ENCODE measurements around the gene MAGEC3.

The MAGEC3 gene

DNA sequence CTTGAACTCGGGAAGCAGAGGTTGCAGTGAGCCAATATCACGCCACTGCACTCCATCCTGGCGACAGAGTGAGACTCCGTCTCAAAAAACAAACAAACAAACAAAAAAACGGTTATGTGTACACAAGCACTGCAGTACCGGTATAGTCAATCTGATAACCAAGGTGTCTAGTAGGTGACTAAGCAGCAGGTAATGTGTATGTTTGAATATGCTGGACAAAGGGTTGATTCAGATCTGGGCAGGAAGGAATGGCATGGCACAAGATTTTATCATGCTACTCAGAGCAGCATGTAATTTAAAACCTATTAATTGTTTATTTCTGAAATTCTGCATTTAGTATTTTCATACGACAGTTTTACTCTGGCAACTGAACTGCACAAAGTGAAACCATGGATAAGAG lies 107.3 kb downstream of the MAGEC3 start:
- in situ Hi-C loops (cut with MboI; ENCODE audit: low sequenced_read_pairs), result no loop called here

DNA sequence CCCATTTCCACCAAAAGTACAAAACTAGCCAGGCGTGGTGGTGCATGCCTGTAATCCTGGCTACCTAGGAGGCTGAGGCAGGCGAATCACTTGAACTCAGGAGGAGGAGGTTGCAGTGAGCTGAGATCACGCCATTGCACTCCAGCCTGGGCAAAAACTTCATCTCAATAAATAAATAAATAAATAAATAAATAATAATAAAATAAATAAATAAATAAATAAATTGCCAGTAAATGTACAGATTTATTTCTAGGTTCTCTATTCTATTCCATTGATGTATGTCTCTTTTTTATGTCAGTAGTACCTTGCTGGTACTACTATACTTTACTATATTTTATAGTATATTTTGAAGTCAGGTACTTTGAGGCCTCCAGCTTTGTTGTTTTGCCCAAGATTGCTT lies 109.2 kb downstream of the MAGEC3 start:
- in situ Hi-C loops (cut with MboI; ENCODE audit: low sequenced_read_pairs), result no loop called here

Measured in HL-60/S4 treated with phorbol 12-myristate 13-acetate at 8.2 ng/mL for 4 days and 3 days (cell line).